ENCODE data around the gene FAM209B. TPM values are rescaled to one million over a fixed set of nuclear protein-coding genes. Genes with fewer than 3 reads are reported as not detected.
A peak's percentile ranks its signal among the peaks of the same experiment; 100 is the strongest.

Gene FAM209B
- total and polyA plus RNA-seq, 9 of the 15 experiments (the other 6 are each of a cell fraction or from before 2014, with no cell fraction given): 0.34 to 0.40 (median 0.36) TPM; not detected in 6

DNA sequence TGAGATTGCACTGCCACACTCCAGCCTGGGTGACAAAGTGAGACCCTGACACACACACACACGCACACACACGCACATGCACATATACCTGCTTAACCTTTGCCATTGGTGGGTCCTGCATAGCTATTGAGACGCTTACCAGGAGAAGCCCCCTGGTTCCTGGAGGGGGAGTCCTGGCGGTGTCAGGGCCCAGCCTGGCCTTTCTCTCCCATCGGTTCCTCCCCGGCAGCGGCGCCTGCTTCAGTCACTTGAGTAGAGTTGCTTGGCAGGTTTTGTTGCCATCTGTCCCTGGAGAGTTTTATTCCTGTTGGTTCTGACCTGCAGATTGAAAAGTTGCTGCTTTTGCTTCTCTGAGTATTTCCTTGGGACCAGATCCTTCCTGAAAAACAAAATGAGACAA is 29.1 kb upstream of the FAM209B start:
- peak overlapping the region in 1 of 2 experiments; percentile 31; a peak in 1 of 4 replicates for H3K9ac ChIP-seq (ENCODE audit: insufficient read depth in 1 of 2, low read depth in 2 of 2, low read length in 2 of 2)
- FAIRE-seq: no peak
- no peak overlapping the region for H2AFZ ChIP-seq (ENCODE audit: low read depth, low read length)
- 88% methylated on average over 5 of the region's 8 CpGs for WGBS (ENCODE audit: insufficient coverage, low coverage, missing lambda C conversion rate)
- POLR2A ChIA-PET: no interaction called here
- no peak overlapping the region for H3K4me2 ChIP-seq (ENCODE audit: insufficient read depth, low read length)
- BruUV-seq (replicated peaks): no TSS peak
- TF ChIP-seq POU5F1 (IDR thresholded peaks at IDR 0.05; ENCODE audit: borderline replicate concordance, low read depth, low read length, partially characterized antibody): no peak
- in situ Hi-C loops (cut with MboI) (no loop called here), intact Hi-C loops (cut with micrococcal nuclease) (no loop called here)
- 0 out of 5 replicates have a peak, but pooled peaks cover 0 to under 1% of the 10 kb centered on the region in 2 experiments for H3K4me1 ChIP-seq (replicated peaks in 1 of 2; ENCODE audit: control insufficient read depth in 2 of 2, insufficient read depth in 2 of 2, low read length in 2 of 2)
- no peak overlapping the region for H3K4me3 ChIP-seq
- no peaks in the 10 kb centered on the region for H3K9me1 ChIP-seq (ENCODE audit: control insufficient read depth, insufficient read depth, low read length)
- CTCF ChIA-PET (ENCODE audit: low intra/inter-chr PET ratio): no interaction called here
- peaks cover 2% of the 10 kb centered on the region; the same call in 1 of the 3 replicates for H3K36me3 ChIP-seq (ENCODE audit: control insufficient read depth, insufficient read depth, low read length)
- no peaks in the 10 kb centered on the region for H3K27me3 ChIP-seq (ENCODE audit: control insufficient read depth in 2 of 2, insufficient read depth in 2 of 2, low read length in 2 of 2)
- H4K20me1 ChIP-seq (replicated peaks; ENCODE audit: control insufficient read depth, insufficient read depth, low read length): no peaks in the 10 kb centered on the region
- H3K27ac ChIP-seq (ENCODE audit: extremely low read depth, low read depth, low read length): no peak overlapping the region
- ATAC-seq: no peak
- no peaks in the 10 kb centered on the region for H3K9me3 ChIP-seq (replicated peaks; ENCODE audit: control insufficient read depth, insufficient read depth, low read depth, low read length)
- H3K79me2 ChIP-seq (ENCODE audit: control insufficient read depth, insufficient read depth, low read length): no peaks in the 10 kb centered on the region
- no peak for DNase-seq (ENCODE audit: extremely low read depth in 1 of 4, low spot score in 3 of 4)

GRCh38 chr20:56504373-56505005 is 28.6 kb upstream of the FAM209B start:
- Histone ChIP-seq H3K27me3 (ENCODE audit: control insufficient read depth in 2 of 2, insufficient read depth in 2 of 2, low read length in 2 of 2) (no peaks in the 10 kb centered on the region), H3K4me2 (ENCODE audit: insufficient read depth, low read length) (no peak overlapping the region), H3K9me3 (replicated peaks; ENCODE audit: control insufficient read depth, insufficient read depth, low read depth, low read length) (no peaks in the 10 kb centered on the region), H2AFZ (ENCODE audit: low read depth, low read length) (no peak overlapping the region), H3K79me2 (ENCODE audit: control insufficient read depth, insufficient read depth, low read length) (no peaks in the 10 kb centered on the region), H3K4me1 (replicated peaks in 1 of 2; ENCODE audit: control insufficient read depth in 2 of 2, insufficient read depth in 2 of 2, low read length in 2 of 2) (0 out of 5 replicates have a peak, but pooled peaks cover 0 to 3% of the 10 kb centered on the region in 2 experiments), H3K4me3 (no peak overlapping the region), H3K9ac (ENCODE audit: insufficient read depth in 1 of 2, low read depth in 2 of 2, low read length in 2 of 2) (no peak overlapping the region), H3K36me3 (ENCODE audit: control insufficient read depth, insufficient read depth, low read length) (peaks cover 2% of the 10 kb centered on the region; the same call in 1 of the 3 replicates), H4K20me1 (replicated peaks; ENCODE audit: control insufficient read depth, insufficient read depth, low read length) (no peaks in the 10 kb centered on the region), H3K9me1 (ENCODE audit: control insufficient read depth, insufficient read depth, low read length) (no peaks in the 10 kb centered on the region), H3K27ac (ENCODE audit: extremely low read depth, low read depth, low read length) (no peak overlapping the region)
- WGBS (ENCODE audit: insufficient coverage, low coverage, missing lambda C conversion rate): 72% methylated on average over 9 of the region's 9 CpGs
- FAIRE-seq: peak; percentile 55
- ChIA-PET POLR2A (no interaction called here), CTCF (ENCODE audit: low intra/inter-chr PET ratio) (no interaction called here)
- BruUV-seq (replicated peaks): no TSS peak
- TF ChIP-seq, protein P1, sequence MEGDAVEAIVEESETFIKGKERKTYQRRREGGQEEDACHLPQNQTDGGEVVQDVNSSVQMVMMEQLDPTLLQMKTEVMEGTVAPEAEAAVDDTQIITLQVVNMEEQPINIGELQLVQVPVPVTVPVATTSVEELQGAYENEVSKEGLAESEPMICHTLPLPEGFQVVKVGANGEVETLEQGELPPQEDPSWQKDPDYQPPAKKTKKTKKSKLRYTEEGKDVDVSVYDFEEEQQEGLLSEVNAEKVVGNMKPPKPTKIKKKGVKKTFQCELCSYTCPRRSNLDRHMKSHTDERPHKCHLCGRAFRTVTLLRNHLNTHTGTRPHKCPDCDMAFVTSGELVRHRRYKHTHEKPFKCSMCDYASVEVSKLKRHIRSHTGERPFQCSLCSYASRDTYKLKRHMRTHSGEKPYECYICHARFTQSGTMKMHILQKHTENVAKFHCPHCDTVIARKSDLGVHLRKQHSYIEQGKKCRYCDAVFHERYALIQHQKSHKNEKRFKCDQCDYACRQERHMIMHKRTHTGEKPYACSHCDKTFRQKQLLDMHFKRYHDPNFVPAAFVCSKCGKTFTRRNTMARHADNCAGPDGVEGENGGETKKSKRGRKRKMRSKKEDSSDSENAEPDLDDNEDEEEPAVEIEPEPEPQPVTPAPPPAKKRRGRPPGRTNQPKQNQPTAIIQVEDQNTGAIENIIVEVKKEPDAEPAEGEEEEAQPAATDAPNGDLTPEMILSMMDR (IDR thresholded peaks at IDR 0.05 in 2 of 3, conservative IDR thresholded peaks at IDR 0.05 in 1 of 3; ENCODE audit: insufficient read depth in 2 of 3, low read depth in 1 of 3, low read length in 3 of 3): peak; percentile 49 to 66 (median 57)
- peak in 1 of 2 experiments; percentile 13; a peak in 1 of 4 replicates for TF ChIP-seq RAD21 (CRISPR knock-in tag; conservative IDR thresholded peaks at IDR 0.05 in 1 of 2, IDR thresholded peaks at IDR 0.05 in 1 of 2)
- TF ChIP-seq ELF1 (tag; IDR thresholded peaks at IDR 0.05): no peak
- in situ Hi-C loops (cut with MboI): no loop called here
- DNase-seq (ENCODE audit: extremely low read depth in 1 of 4, low spot score in 3 of 4): peak; percentile 27 to 56 (median 46)
- ATAC-seq: peak; percentile 92
- intact Hi-C loops (cut with micrococcal nuclease): no loop called here

Measured in K562 (cell line).